HepG2 (cell line): Measurements from ENCODE around the gene SRSF10. TPM values are rescaled to one million over a fixed set of nuclear protein-coding genes. Genes with fewer than 3 reads are reported as not detected.

Source experiments
- ATAC-seq: fragments of 200-7000 bp; cut with Tn5 transposase; 3 replicates; pipeline ENCODE4 v1.9.1; 2020; ENCODE audit warnings: mild to moderate bottlenecking, moderate library complexity
- BruUV-seq: library from RNA; stranded (reverse); fragments of 400-500 nt; replicated peaks from 2 replicates; lab custom pipeline; 2021; lab: Mats Ljungman, UMichigan
- CTCF ChIA-PET: fragments of 300-600 bp; formaldehyde crosslinking; extraction: SDS; loops from one replicate; lab custom pipeline; 2021; ENCODE audit warnings: low total read pairs, inconsistent platforms, low intra/inter-chr PET ratio; lab: Yijun Ruan, JAX
- POLR2A ChIA-PET: fragments of 350-600 bp; sonication (Branson Sonifier 250); formaldehyde crosslinking; loops from one replicate; lab custom pipeline; 2020; ENCODE audit warnings: antibody characterized with exemption, inconsistent platforms; lab: Yijun Ruan, JAX
- DNase-seq: peaks from one replicate; pipeline ENCODE4 v3.0.0-alpha.2; 2015; ENCODE audit warnings: low spot score
- FAIRE-seq: peaks from 3 replicates; lab custom pipeline; 2011; peaks lifted over from hg19 to GRCh38; lab: Jason Lieb, UNC
- H2AFZ ChIP-seq: one replicate; pipeline ENCODE4 v1.6.1; 2011; ENCODE audit warnings: low read length, inconsistent platforms
- H3K27ac ChIP-seq: fragments of 300-600 bp; 3 replicates; pipeline ENCODE4 v1.8.0; 2011; ENCODE audit warnings: mixed run types, mild to moderate bottlenecking, mixed read lengths, low read length, inconsistent platforms; ENCODE audit not compliant: insufficient read depth; ENCODE audit errors: extremely low read length
- H3K27me3 ChIP-seq, 2 experiments: fragments of 200-600 bp in 1 of 2; 2 replicates in 1 of 2; 3 replicates in 1 of 2; pipeline versions ENCODE4 v1.6.0 to v1.8.0; 2011; ENCODE audit warnings: low read length in 2 of 2, mild to moderate bottlenecking in 2 of 2, moderate library complexity in 2 of 2, inconsistent platforms in 1 of 2; ENCODE audit not compliant: insufficient read depth in 2 of 2, control insufficient read depth in 1 of 2
- H3K36me3 ChIP-seq, 2 experiments: fragments of 200-600 bp in 1 of 2; replicated peaks in 1 of 2; 2 replicates in 1 of 2; 3 replicates in 1 of 2; pipeline versions ENCODE4 v1.5.1 to v1.8.0; 2011; ENCODE audit warnings: low read length in 2 of 2, inconsistent platforms in 1 of 2; ENCODE audit not compliant: insufficient read depth in 2 of 2, control insufficient read depth in 1 of 2
- H3K4me1 ChIP-seq: 2 replicates; pipeline ENCODE4 v1.5.1; 2012; ENCODE audit warnings: low read length, inconsistent platforms; ENCODE audit not compliant: insufficient read depth
- H3K4me2 ChIP-seq: 2 replicates; pipeline ENCODE4 v1.6.0; 2011; ENCODE audit warnings: low read depth, low read length, inconsistent platforms
- H3K4me3 ChIP-seq, 3 experiments: fragments of 200-600 bp in 1 of 3; sonication (generic), shearing (Covaris generic) in 1 of 3; replicated peaks in 1 of 3; 2 replicates each; pipeline ENCODE4 v1.5.1; 2011 to 2016; ENCODE audit warnings: low read length in 3 of 3, inconsistent platforms in 2 of 3, low read depth in 2 of 3, mild to moderate bottlenecking in 2 of 3, control low read depth in 1 of 3, mixed read lengths in 1 of 3; ENCODE audit not compliant: insufficient read depth in 1 of 3
- H3K79me2 ChIP-seq: one replicate; pipeline ENCODE4 v1.6.1; 2011; ENCODE audit warnings: low read length, inconsistent platforms; ENCODE audit not compliant: insufficient read depth
- H3K9ac ChIP-seq: 2 replicates; pipeline ENCODE4 v1.6.0; 2011; ENCODE audit warnings: mild to moderate bottlenecking, low read depth, low read length, inconsistent platforms; ENCODE audit not compliant: insufficient read depth
- H3K9me3 ChIP-seq: 2 replicates; pipeline ENCODE4 v1.5.1; 2012; ENCODE audit warnings: mild to moderate bottlenecking, low read length
- H4K20me1 ChIP-seq: 2 replicates; pipeline ENCODE4 v1.6.0; 2011; ENCODE audit warnings: inconsistent platforms, mild to moderate bottlenecking, low read length, moderate library complexity; ENCODE audit not compliant: insufficient read depth
- IRX3 ChIP-seq: sonication (generic); formaldehyde crosslinking; IDR thresholded peaks from 2 replicates; pipeline ENCODE4 v1.8.1; 2023; ENCODE audit warnings: mild to moderate bottlenecking, low read depth, missing genetic modification reagents, borderline replicate concordance
- MLLT10 ChIP-seq: sonication (generic); formaldehyde crosslinking; IDR thresholded peaks from 2 replicates; pipeline ENCODE4 v1.4.0; 2020; ENCODE audit warnings: missing genetic modification reagents
- PHF20 ChIP-seq: sonication (generic); formaldehyde crosslinking; IDR thresholded peaks from 2 replicates; pipeline ENCODE4 v1.5.0; 2020; ENCODE audit warnings: mild to moderate bottlenecking, missing genetic modification reagents
- PTBP1 ChIP-seq: fragments of 200-400 bp; formaldehyde crosslinking; IDR thresholded peaks from 2 replicates; pipeline ENCODE4 v1.6.1; 2018; ENCODE audit warnings: low read length, low read depth; ENCODE audit not compliant: poor library complexity, severe bottlenecking
- TCF12 ChIP-seq, 2 experiments: fragments of 450-650 bp in 1 of 2; sonication (generic) in 1 of 2; formaldehyde crosslinking in 1 of 2; IDR thresholded peaks; 2 replicates each; pipeline versions ENCODE4 v1.6.1 to v1.8.0; 2017 to 2022; ENCODE audit warnings: antibody characterized with exemption in 1 of 2, mild to moderate bottlenecking in 1 of 2, missing genetic modification reagents in 1 of 2, moderate library complexity in 1 of 2
- YY1 ChIP-seq: IDR thresholded peaks from 2 replicates; pipeline ENCODE4 v1.6.1; 2011; ENCODE audit warnings: low read length, low read depth, moderate library complexity, mild to moderate bottlenecking; ENCODE audit not compliant: insufficient read depth, insufficient replicate concordance
- ZNF326 ChIP-seq: sonication (generic); formaldehyde crosslinking; IDR thresholded peaks from 2 replicates; pipeline ENCODE4 v1.4.0; 2020; ENCODE audit warnings: missing genetic modification reagents, borderline replicate concordance
- ZNF343 ChIP-seq: sonication (generic); formaldehyde crosslinking; IDR thresholded peaks from 2 replicates; pipeline ENCODE4 v1.4.0; 2020; ENCODE audit warnings: mild to moderate bottlenecking, missing genetic modification reagents
- ZNF609 ChIP-seq: sonication (generic); formaldehyde crosslinking; IDR thresholded peaks from 2 replicates; pipeline ENCODE4 v1.4.0; 2020; ENCODE audit warnings: mild to moderate bottlenecking, missing genetic modification reagents, borderline replicate concordance
- WGBS: methylation state at CpG from one replicate; pipeline ENCODE4 v1.1.6; 2017; ENCODE audit warnings: low lambda C conversion rate; 5-methylcytosine and 5-hydroxymethylcytosine counted together
- in situ Hi-C: cut with HindIII; loops from 2 replicates; pipeline ENCODE4 v1.10.0; 2017; ENCODE audit warnings: low pct_unique_long_range_greater_than_20kb; ENCODE audit not compliant: extremely low pct_ligation_motif_present
- intact Hi-C: fragments of 100-400 bp; cut with micrococcal nuclease; formaldehyde crosslinking; loops from one replicate; pipeline ENCODE4 v1.10.0; 2022; ENCODE audit not compliant: unreplicated experiment
- polyA plus RNA-seq, 8 experiments: library from polyadenylated mRNA; depleted of rRNA in 3 of 8; stranded (reverse) in 7 of 8; unstranded in 1 of 8; fragments of >200 nt; fragmentation: Illumina TruSeq in 4 of 8; extraction: Trizol in 4 of 8; gene quantifications; 2 replicates each; pipeline versions ENCODE4 v1.2.1 to v1.2.3, GENCODE V29; 2011 to 2016; ENCODE audit warnings: low read depth in 4 of 8, missing spikeins in 1 of 8, mixed read lengths in 1 of 8; ENCODE audit not compliant: insufficient read depth in 1 of 8
- total RNA-seq, 5 experiments: library from RNA; depleted of rRNA; stranded (reverse); fragments of >200 nt; fragmentation: Illumina TruSeq; extraction: Trizol; gene quantifications; 2 replicates each; pipeline ENCODE4 v1.2.3, GENCODE V29; 2016; ENCODE audit warnings: low read depth in 1 of 5

Gene SRSF10
- total and polyA plus RNA-seq, 2 of the 13 experiments (the other 11 are each of a cell fraction or from before 2014, with no cell fraction given), result 126 to 186 TPM

- Histone ChIP-seq H3K27ac (peak overlapping the region; percentile 71), H3K9me3 (no peaks in the 10 kb centered on the region), H3K4me1 (peaks cover 78% of the 10 kb centered on the region), H4K20me1 (no peaks in the 10 kb centered on the region), H3K27me3 (no peaks in the 10 kb centered on the region), H3K9ac (no peak overlapping the region), H3K79me2 (no peaks in the 10 kb centered on the region), H3K36me3 (no peaks in the 10 kb centered on the region), H2AFZ (no peak overlapping the region), H3K4me2 (peak overlapping the region; percentile 80; the same call in 1 of the 2 replicates), H3K4me3 (no peak overlapping the region)
- no peak for TF ChIP-seq TCF12 (IDR thresholded peaks at IDR 0.05)
- no peak for TF ChIP-seq TCF12 (CRISPR knock-in tag; IDR thresholded peaks at IDR 0.05)
- TF ChIP-seq ZNF343 (CRISPR knock-in tag), result no peak
- no peak for TF ChIP-seq ZNF326 (CRISPR knock-in tag)
- TF ChIP-seq PHF20, result no peak
- TF ChIP-seq PTBP1, result no peak
- no peak for TF ChIP-seq YY1
- no peak for TF ChIP-seq IRX3 (CRISPR knock-in tag)
- TF ChIP-seq MLLT10 (CRISPR knock-in tag), result no peak
- TF ChIP-seq ZNF609 (CRISPR knock-in tag), result no peak
- FAIRE-seq, result no peak
- POLR2A ChIA-PET, result interaction anchor here (0.9 to 4.0 kb wide), 9 partner anchors 9 to 178 kb away, joined by 3 to 63 read pairs (median 6); partner anchors contain the start of genes HMGCL, PNRC2 and SRSF10
- 63% methylated on average over 2 of the region's 2 CpGs for WGBS
- no TSS peak for BruUV-seq
- no peak for DNase-seq
- no peak for ATAC-seq
- intact Hi-C loops, result loop anchor here (2.0 kb wide), 1 partner anchor 18 kb away; no protein-coding TSS in a partner anchor
- in situ Hi-C loops, result no loop called here
- CTCF ChIA-PET, result no interaction called here
Measured at GRCh38 chr1:24002695-24003094, 22.6 kb upstream of the SRSF10 start.
